Erythroblast (primary cell): ENCODE data around the gene ASCL1.

ENCODE experiments used
- DNase-seq, 2 experiments: peaks; one replicate each; lab custom pipeline; 2025; lab: John Stamatoyannopoulos, UW
- GATA1 ChIP-seq: IDR thresholded peaks from 2 replicates; pipeline ENCODE4 v1.6.1; 2011; ENCODE audit warnings: low read depth, mild to moderate bottlenecking, control low read depth, low read length, moderate library complexity
- POLR2A ChIP-seq: IDR thresholded peaks from 2 replicates; pipeline ENCODE4 v1.6.1; 2011; ENCODE audit warnings: mild to moderate bottlenecking, low read length

ASCL1 gene

DNA sequence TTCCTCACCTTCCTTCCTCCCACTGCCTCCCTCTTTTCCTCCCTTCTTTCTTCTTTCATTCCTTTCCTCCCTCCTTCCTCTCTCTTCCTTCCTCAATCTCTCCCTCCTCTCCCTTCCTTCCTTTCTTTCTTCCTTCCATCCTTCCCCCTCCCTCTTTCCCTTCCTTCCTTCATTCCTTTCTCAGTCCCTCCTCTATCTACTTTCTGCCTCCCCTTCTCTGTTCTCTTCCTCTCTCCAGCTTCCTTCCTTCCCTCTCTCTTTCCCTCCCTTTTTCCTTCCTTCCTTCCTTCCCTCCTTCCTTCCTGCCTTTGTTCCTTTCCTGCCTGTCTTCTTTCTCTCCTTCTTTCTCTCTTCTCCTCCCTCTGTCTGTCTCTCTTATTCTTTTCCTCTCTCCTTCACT, 16.1 kb downstream of the ASCL1 start:
- DNase-seq: no peak
- TF ChIP-seq GATA1 (no peak), POLR2A (no peak)

- no peak for DNase-seq
- TF ChIP-seq GATA1 (no peak), POLR2A (no peak)
Observed at GRCh38 chr12:102976609-102977280, 19.3 kb downstream of the ASCL1 start.

DNA sequence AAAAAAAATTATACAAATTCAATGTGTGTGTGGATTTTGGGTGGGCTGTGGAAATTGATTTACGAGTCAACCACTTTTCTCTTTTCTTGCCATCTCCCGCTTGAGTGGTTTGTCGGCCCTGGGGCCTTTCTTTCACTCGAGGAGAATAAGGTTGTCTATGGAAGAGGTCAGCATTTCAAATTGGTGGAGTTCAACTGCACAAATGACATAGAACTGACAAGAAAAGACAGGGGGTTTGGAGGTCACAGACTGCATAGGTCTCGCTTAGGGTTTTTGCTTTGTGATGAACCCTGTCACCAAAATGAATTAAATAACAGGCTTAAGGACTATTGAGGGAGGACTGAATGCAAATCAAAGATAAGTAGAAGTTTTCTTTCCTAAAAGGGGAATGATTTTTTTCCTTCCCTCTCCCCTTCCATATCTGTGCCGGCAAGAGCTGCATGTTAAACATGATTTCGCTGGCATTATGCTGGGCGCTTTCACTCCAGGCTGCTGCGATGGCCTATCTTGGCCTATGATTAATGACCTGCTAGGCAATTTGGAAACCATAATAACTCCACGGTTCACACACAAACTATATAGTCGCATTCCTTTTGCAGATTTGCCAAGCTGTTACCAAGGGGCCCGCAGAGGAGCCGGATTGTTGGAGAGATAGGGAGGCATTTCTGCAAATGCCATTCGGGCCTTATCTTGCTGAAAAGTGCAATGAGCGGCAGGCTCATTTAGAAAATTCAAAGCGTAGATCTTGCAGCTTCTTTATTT, 20.7 kb downstream of the ASCL1 start:
- TF ChIP-seq GATA1 (no peak), POLR2A (no peak)
- DNase-seq: no peak

DNA sequence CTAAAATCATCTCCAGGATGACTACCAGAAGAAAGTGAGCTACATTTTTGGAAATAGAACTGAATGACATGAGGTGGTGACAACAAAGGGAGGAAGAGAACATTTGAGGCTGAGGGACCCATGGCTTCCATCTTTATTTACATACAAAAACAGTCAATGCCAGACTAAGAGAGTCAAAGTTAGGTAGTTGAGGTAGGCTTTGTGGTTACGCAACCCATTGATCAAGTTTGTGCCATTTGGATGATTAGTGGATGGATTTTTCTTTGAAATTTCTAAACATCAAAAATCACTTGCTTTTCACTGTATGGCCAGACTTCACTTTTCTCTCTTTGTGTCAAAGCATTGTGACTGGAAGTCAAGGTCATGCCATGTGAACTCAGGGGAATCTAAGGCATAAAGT, 22.9 kb downstream of the ASCL1 start:
- no peak for DNase-seq
- TF ChIP-seq GATA1 (no peak), POLR2A (no peak)

DNA sequence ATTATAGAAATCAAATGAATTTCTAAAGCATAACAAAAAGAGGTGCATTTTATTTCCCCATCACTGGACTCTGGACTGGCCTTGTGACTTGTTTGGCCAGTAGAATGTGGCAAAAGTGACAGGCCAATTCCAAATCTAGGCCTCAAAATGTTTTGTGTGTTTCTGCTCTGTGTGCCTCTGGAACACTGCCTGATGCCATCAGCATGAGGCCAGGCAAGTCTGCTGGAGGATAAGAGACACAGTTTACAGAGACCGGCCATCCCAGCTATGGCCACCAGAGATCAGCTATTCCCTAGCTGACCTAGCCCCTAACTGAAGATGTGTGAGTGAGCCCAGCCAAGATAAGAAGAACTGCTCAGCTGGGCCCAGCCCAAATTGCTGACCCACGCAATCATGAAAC, 32.9 kb downstream of the ASCL1 start:
- no peak for DNase-seq
- no peak for TF ChIP-seq POLR2A
- no peak for TF ChIP-seq GATA1

DNA sequence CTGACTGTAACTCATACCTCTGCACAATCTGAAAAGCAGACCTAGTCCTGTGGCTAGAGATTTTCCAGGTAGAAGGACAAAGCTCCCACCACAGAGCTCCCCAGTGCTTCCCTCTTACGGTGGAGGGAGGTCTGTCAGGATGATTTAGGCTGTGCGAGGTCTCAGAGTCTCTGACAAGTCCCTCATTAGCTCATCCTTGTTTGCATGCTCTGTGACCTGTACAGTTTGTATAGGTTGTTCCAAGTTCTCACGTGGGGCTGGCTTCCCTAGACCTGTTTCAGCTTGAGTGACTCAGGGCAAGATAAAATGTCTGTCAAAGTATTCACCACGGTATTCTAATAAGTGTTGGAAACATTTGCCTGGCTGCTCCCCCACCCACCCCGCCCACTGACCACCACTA, 34.8 kb downstream of the ASCL1 start:
- DNase-seq: no peak
- no peak for TF ChIP-seq POLR2A
- no peak for TF ChIP-seq GATA1

DNA sequence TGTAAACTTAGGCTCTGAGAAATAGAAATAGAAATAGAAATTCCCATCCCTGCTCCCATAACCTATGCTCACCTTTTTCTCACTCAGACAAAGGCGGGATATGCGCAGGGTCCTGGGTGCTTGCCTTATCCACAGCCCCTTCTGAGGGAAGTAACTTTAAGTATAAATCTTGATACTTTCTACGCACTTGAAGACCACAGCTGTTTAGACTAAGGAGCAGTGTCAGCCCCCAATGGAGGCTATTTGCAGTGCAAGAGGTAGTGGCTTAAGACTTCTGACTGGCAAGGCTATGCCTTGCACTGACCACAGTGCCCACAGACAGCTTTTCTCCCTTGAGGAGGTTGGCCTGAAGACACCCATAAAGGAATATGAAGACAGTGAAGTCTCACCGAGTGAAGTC, 35.2 kb downstream of the ASCL1 start:
- TF ChIP-seq GATA1 (no peak), POLR2A (no peak)
- no peak for DNase-seq

DNA sequence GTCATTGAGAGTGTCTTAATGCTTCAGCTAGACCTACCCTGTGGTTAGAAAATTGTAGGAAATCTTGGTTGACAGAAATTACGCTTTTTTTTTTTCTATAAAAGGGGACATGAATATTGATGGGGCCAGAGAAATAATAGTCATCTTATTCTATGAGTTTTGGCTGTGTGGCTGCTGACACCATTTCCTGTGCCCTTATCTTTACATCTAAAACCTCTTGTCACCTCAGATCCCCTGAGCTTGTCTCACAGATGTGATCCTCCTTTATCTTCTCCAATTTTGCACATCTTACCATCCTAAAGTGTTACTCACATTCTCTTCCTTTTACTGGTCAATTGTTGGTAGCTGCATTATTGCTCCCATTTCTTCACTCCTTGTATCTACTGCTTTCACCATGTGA, 36.1 kb downstream of the ASCL1 start:
- TF ChIP-seq GATA1 (no peak), POLR2A (no peak)
- DNase-seq: no peak

DNA sequence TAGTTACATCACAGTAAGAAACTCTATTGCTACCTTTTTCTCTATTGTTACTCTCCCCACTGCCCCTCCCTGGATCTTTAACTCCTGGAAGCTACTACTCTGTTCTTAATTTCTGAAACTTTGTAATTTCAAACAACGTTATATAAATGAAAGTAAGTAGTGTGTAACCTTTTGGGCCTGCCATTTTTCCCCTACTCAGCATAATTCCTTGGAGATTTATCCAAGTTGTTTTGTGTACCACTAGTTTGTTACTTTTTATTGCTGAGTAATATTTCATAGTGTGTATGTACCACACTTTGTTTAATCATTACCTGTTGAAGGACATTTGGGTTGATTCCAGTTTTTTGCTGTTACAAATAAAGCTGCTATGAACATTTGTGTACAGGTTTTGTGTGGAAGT, 37.9 kb downstream of the ASCL1 start:
- TF ChIP-seq POLR2A: no peak
- DNase-seq: no peak
